ENCODE measurements around the gene CEP95.

- TF ChIP-seq JUN (CRISPR knock-in tag; IDR thresholded peaks at IDR 0.05) (no peak), ATF2 (CRISPR knock-in tag; IDR thresholded peaks at IDR 0.05; ENCODE audit: borderline replicate concordance, low read depth) (no peak), CTCF (IDR thresholded peaks at IDR 0.05) (no peak), ATF1 (CRISPR knock-in tag; IDR thresholded peaks at IDR 0.05) (no peak), ZBTB21 (CRISPR knock-in tag; IDR thresholded peaks at IDR 0.05; ENCODE audit: borderline replicate concordance) (no peak), JAZF1 (CRISPR knock-in tag; IDR thresholded peaks at IDR 0.05) (no peak), ZSCAN18 (CRISPR knock-in tag; IDR thresholded peaks at IDR 0.05) (no peak), ATF3 (CRISPR knock-in tag; conservative IDR thresholded peaks at IDR 0.05) (no peak), ELF4 (CRISPR knock-in tag; IDR thresholded peaks at IDR 0.05; ENCODE audit: low read depth) (no peak), TCF7 (CRISPR knock-in tag; IDR thresholded peaks at IDR 0.05; ENCODE audit: low read depth) (no peak), TEAD4 (CRISPR knock-in tag; IDR thresholded peaks at IDR 0.05) (no peak), ZNF512 (CRISPR knock-in tag; IDR thresholded peaks at IDR 0.05; ENCODE audit: borderline replicate concordance) (no peak), HMGA2 (CRISPR knock-in tag; IDR thresholded peaks at IDR 0.05) (no peak)
Measured at GRCh38 chr17:64551461-64551860, 44.7 kb downstream of the CEP95 start.

All from WTC11 (cell line).